ENCODE data around the gene PHLPP1.
A peak's percentile ranks its signal among the peaks of the same experiment; 100 is the strongest.

The PHLPP1 gene

DNA sequence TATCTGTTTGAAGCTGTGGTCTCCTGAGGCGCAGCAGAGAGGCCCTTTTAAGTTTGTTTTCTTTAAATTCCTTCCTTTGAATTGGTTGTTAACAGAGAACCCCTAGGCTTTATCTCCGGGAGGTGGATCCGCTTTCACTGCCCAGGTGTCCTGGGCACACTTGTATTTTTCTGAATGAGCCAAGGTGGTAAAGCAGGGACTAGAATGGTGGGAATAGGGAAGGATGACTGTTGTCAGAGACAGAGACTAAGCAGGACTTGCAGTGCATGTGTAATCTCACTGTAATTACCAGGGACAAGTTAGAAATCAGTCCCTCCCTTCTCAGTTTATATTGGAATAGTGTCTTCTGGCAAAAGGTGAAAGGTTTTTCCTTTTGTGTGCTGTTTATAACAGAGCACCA, 72.8 kb downstream of the PHLPP1 start (continued):
- peak; percentile 85 for TF ChIP-seq SP7 (tag by site-specific recombination; IDR thresholded peaks at IDR 0.05)

DNA sequence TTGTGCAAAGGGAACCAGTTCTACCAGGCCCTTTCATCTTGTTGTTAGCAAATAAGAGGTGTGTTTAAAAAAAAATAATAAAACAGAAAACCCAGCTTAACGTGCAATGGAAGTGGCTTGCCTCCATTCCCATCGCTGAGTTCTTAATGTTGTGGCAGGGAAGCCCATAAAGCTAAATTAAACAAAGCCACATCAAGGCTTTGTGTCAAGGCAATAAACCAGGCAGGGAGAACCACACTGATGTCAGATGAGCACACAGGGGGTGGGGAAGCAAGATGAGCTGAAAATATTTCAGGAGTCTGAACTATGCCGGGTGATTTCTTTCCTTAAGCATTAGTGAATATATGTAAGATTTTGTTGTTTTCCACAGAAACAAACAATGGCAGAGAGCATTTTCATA, 73.5 kb downstream of the PHLPP1 start:
- POLR2A ChIA-PET, result interaction anchor here (1.1 to 1.2 kb wide), 2 partner anchors 24 to 74 kb away, joined by 3 to 6 read pairs; no protein-coding TSS in a partner anchor
- TF ChIP-seq ZNF391 (tag by site-specific recombination; IDR thresholded peaks at IDR 0.05; ENCODE audit: borderline replicate concordance, low read depth), result peak; percentile 84; the same call in 1 of the 2 replicates
- TF ChIP-seq, protein P1, sequence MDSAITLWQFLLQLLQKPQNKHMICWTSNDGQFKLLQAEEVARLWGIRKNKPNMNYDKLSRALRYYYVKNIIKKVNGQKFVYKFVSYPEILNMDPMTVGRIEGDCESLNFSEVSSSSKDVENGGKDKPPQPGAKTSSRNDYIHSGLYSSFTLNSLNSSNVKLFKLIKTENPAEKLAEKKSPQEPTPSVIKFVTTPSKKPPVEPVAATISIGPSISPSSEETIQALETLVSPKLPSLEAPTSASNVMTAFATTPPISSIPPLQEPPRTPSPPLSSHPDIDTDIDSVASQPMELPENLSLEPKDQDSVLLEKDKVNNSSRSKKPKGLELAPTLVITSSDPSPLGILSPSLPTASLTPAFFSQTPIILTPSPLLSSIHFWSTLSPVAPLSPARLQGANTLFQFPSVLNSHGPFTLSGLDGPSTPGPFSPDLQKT (IDR thresholded peaks at IDR 0.05; ENCODE audit: borderline replicate concordance, low read depth, low read length), result no peak
- no peak for TF ChIP-seq ZNF114 (tag by site-specific recombination; IDR thresholded peaks at IDR 0.05)
- TF ChIP-seq ZEB2 (tag by site-specific recombination; IDR thresholded peaks at IDR 0.05), result peak; percentile 48
- no peak for TF ChIP-seq SALL2 (tag by site-specific recombination; IDR thresholded peaks at IDR 0.05; ENCODE audit: borderline replicate concordance)
- TF ChIP-seq, protein P2, sequence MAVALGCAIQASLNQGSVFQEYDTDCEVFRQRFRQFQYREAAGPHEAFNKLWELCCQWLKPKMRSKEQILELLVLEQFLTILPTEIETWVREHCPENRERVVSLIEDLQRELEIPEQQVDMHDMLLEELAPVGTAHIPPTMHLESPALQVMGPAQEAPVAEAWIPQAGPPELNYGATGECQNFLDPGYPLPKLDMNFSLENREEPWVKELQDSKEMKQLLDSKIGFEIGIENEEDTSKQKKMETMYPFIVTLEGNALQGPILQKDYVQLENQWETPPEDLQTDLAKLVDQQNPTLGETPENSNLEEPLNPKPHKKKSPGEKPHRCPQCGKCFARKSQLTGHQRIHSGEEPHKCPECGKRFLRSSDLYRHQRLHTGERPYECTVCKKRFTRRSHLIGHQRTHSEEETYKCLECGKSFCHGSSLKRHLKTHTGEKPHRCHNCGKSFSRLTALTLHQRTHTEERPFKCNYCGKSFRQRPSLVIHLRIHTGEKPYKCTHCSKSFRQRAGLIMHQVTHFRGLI (tag by site-specific recombination; IDR thresholded peaks at IDR 0.05), result peak; percentile 43; the same call in 1 of the 2 replicates
- TF ChIP-seq ZNF23 (tag by site-specific recombination; IDR thresholded peaks at IDR 0.05; ENCODE audit: borderline replicate concordance), result no peak
- TF ChIP-seq ZNF239 (tag by site-specific recombination; IDR thresholded peaks at IDR 0.05), result no peak
- TF ChIP-seq, protein P3, sequence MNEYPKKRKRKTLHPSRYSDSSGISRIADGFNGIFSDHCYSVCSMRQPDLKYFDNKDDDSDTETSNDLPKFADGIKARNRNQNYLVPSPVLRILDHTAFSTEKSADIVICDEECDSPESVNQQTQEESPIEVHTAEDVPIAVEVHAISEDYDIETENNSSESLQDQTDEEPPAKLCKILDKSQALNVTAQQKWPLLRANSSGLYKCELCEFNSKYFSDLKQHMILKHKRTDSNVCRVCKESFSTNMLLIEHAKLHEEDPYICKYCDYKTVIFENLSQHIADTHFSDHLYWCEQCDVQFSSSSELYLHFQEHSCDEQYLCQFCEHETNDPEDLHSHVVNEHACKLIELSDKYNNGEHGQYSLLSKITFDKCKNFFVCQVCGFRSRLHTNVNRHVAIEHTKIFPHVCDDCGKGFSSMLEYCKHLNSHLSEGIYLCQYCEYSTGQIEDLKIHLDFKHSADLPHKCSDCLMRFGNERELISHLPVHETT (tag by site-specific recombination; IDR thresholded peaks at IDR 0.05), result 0 out of 2 replicates have a peak, but pooled peaks have one; percentile 35
- TF ChIP-seq ZBTB7A (tag by site-specific recombination; IDR thresholded peaks at IDR 0.05; ENCODE audit: low read depth), result no peak
- TF ChIP-seq ZNF366 (tag by site-specific recombination; conservative IDR thresholded peaks at IDR 0.05), result peak; percentile 26; the same call in 1 of the 2 replicates
- TF ChIP-seq ZNF214 (tag by site-specific recombination; IDR thresholded peaks at IDR 0.05; ENCODE audit: borderline replicate concordance), result no peak
- TF ChIP-seq, protein P4, sequence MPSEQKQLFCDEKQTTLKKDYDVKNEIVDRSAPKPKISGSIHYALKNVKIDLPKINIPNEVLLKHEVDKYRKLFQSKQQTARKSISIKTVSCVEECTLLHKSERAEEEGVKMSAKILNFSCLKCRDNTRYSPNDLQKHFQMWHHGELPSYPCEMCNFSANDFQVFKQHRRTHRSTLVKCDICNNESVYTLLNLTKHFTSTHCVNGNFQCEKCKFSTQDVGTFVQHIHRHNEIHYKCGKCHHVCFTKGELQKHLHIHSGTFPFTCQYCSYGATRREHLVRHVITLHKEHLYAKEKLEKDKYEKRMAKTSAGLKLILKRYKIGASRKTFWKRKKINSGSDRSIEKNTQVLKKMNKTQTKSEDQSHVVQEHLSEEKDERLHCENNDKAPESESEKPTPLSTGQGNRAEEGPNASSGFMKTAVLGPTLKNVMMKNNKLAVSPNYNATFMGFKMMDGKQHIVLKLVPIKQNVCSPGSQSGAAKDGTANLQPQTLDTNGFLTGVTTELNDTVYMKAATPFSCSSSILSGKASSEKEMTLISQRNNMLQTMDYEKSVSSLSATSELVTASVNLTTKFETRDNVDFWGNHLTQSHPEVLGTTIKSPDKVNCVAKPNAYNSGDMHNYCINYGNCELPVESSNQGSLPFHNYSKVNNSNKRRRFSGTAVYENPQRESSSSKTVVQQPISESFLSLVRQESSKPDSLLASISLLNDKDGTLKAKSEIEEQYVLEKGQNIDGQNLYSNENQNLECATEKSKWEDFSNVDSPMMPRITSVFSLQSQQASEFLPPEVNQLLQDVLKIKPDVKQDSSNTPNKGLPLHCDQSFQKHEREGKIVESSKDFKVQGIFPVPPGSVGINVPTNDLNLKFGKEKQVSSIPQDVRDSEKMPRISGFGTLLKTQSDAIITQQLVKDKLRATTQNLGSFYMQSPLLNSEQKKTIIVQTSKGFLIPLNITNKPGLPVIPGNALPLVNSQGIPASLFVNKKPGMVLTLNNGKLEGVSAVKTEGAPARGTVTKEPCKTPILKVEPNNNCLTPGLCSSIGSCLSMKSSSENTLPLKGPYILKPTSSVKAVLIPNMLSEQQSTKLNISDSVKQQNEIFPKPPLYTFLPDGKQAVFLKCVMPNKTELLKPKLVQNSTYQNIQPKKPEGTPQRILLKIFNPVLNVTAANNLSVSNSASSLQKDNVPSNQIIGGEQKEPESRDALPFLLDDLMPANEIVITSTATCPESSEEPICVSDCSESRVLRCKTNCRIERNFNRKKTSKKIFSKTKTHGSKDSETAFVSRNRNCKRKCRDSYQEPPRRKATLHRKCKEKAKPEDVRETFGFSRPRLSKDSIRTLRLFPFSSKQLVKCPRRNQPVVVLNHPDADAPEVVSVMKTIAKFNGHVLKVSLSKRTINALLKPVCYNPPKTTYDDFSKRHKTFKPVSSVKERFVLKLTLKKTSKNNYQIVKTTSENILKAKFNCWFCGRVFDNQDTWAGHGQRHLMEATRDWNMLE (tag by site-specific recombination; conservative IDR thresholded peaks at IDR 0.05; ENCODE audit: low read depth), result no peak
- TF ChIP-seq ZNF394 (tag by site-specific recombination; IDR thresholded peaks at IDR 0.05; ENCODE audit: borderline replicate concordance), result peak; percentile 53; the same call in 1 of the 2 replicates
- peak; percentile 85 for TF ChIP-seq ZSCAN30 (tag by site-specific recombination; IDR thresholded peaks at IDR 0.05)
- no peak for TF ChIP-seq ZNF350 (tag by site-specific recombination; IDR thresholded peaks at IDR 0.05)
- TF ChIP-seq ZNF140 (tag by site-specific recombination; IDR thresholded peaks at IDR 0.05), result no peak
- TF ChIP-seq, protein P5, sequence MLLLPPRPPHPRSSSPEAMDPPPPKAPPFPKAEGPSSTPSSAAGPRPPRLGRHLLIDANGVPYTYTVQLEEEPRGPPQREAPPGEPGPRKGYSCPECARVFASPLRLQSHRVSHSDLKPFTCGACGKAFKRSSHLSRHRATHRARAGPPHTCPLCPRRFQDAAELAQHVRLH (tag by site-specific recombination; IDR thresholded peaks at IDR 0.05), result peak; percentile 64; the same call in 1 of the 2 replicates
- TF ChIP-seq, protein P6, sequence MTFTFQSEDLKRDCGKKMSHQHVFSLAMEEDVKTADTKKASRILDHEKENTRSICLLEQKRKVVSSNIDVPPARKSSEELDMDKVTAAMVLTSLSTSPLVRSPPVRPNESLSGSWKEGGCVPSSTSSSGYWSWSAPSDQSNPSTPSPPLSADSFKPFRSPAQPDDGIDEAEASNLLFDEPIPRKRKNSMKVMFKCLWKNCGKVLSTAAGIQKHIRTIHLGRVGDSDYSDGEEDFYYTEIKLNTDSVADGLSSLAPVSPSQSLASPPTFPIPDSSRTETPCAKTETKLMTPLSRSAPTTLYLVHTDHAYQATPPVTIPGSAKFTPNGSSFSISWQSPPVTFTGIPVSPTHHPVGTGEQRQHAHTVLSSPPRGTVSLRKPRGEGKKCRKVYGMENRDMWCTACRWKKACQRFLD (tag by site-specific recombination; IDR thresholded peaks at IDR 0.05), result no peak
- no peak for TF ChIP-seq ZNF133 (tag by site-specific recombination; IDR thresholded peaks at IDR 0.05)
- TF ChIP-seq ZBTB8A (tag by site-specific recombination; IDR thresholded peaks at IDR 0.05), result no peak
- TF ChIP-seq SP3 (tag by site-specific recombination; IDR thresholded peaks at IDR 0.05), result no peak
- TF ChIP-seq, protein P7, sequence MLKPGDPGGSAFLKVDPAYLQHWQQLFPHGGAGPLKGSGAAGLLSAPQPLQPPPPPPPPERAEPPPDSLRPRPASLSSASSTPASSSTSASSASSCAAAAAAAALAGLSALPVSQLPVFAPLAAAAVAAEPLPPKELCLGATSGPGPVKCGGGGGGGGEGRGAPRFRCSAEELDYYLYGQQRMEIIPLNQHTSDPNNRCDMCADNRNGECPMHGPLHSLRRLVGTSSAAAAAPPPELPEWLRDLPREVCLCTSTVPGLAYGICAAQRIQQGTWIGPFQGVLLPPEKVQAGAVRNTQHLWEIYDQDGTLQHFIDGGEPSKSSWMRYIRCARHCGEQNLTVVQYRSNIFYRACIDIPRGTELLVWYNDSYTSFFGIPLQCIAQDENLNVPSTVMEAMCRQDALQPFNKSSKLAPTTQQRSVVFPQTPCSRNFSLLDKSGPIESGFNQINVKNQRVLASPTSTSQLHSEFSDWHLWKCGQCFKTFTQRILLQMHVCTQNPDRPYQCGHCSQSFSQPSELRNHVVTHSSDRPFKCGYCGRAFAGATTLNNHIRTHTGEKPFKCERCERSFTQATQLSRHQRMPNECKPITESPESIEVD (tag by site-specific recombination; IDR thresholded peaks at IDR 0.05), result peak; percentile 85

More for the DNA sequence above, 73.5 kb downstream of the PHLPP1 start:
- Histone ChIP-seq H3K36me3 (ENCODE audit: control insufficient read depth in 2 of 2, insufficient read depth in 1 of 2, low read length in 2 of 2) (no peaks in the 10 kb centered on the region), H3K9me3 (ENCODE audit: control insufficient read depth, insufficient read depth, low read depth, low read length) (no peaks in the 10 kb centered on the region), H3K4me3 (ENCODE audit: low read depth, low read length) (no peak overlapping the region), H3K4me1 (ENCODE audit: control insufficient read depth, insufficient read depth, low read length) (peaks cover 79% of the 10 kb centered on the region), H3K27ac (ENCODE audit: extremely low read depth, low read depth, low read length) (0 out of 2 replicates have a peak overlapping the region, but pooled peaks have one; percentile 11)
- CTCF ChIA-PET, result interaction anchor here (0.7 to 1.0 kb wide), 2 partner anchors 13 to 356 kb away, joined by 3 read pairs; no protein-coding TSS in a partner anchor
